Hepatocyte (in vitro differentiated cells): Measurements from ENCODE around the gene AKR1E2. TPM values are rescaled to one million over a fixed set of nuclear protein-coding genes. Genes with fewer than 3 reads are reported as not detected.

ENCODE experiments used
- DNase-seq: peaks from one replicate; pipeline ENCODE4 v3.0.0-alpha.2; 2016; ENCODE audit warnings: low spot score
- H2AFZ ChIP-seq: fragments of 200-600 bp; sonication (generic); 2 replicates; pipeline ENCODE4 v1.6.0; 2016; ENCODE audit warnings: antibody characterized with exemption, mild to moderate bottlenecking
- H3K27ac ChIP-seq: fragments of 200-600 bp; sonication (generic); 2 replicates; pipeline ENCODE4 v1.5.1; 2016; ENCODE audit warnings: mild to moderate bottlenecking
- H3K27me3 ChIP-seq: fragments of 200-600 bp; sonication (generic); 2 replicates; pipeline ENCODE4 v1.6.1; 2016
- H3K36me3 ChIP-seq: fragments of 200-600 bp; sonication (generic); replicated peaks from 2 replicates; pipeline ENCODE4 v1.5.1; 2016; ENCODE audit warnings: low read depth; ENCODE audit not compliant: insufficient read depth
- H3K4me1 ChIP-seq: fragments of 200-600 bp; sonication (generic); 2 replicates; pipeline ENCODE4 v1.5.1; 2016; ENCODE audit warnings: mild to moderate bottlenecking, moderate library complexity; ENCODE audit not compliant: insufficient read depth
- H3K4me2 ChIP-seq: fragments of 200-600 bp; sonication (generic); 2 replicates; pipeline ENCODE4 v1.6.0; 2016
- H3K4me3 ChIP-seq: fragments of 200-600 bp; sonication (generic); 2 replicates; pipeline ENCODE4 v1.5.1; 2016; ENCODE audit warnings: mild to moderate bottlenecking
- H3K79me2 ChIP-seq: fragments of 200-600 bp; sonication (generic); 2 replicates; pipeline ENCODE4 v1.6.0; 2017; ENCODE audit warnings: mild to moderate bottlenecking
- H3K9me2 ChIP-seq: fragments of 200-600 bp; sonication (generic); replicated peaks from 2 replicates; pipeline ENCODE4 v1.6.0; 2017; ENCODE audit warnings: mild to moderate bottlenecking; ENCODE audit not compliant: insufficient read depth
- H3K9me3 ChIP-seq: fragments of 200-600 bp; sonication (generic); 2 replicates; pipeline ENCODE4 v1.5.1; 2016; ENCODE audit warnings: low read depth, mild to moderate bottlenecking
- H4K20me1 ChIP-seq: fragments of 200-600 bp; sonication (generic); 2 replicates; pipeline ENCODE4 v1.6.0; 2016; ENCODE audit warnings: mild to moderate bottlenecking; ENCODE audit not compliant: insufficient read depth, poor library complexity, severe bottlenecking
- CTCF ChIP-seq: fragments of 200-600 bp; sonication (generic); IDR thresholded peaks from 2 replicates; pipeline ENCODE4 v1.5.1; 2016; ENCODE audit warnings: antibody characterized with exemption, mild to moderate bottlenecking; ENCODE audit not compliant: poor library complexity
- EZH2 ChIP-seq: fragments of 200-600 bp; sonication (generic); IDR thresholded peaks from 2 replicates; pipeline ENCODE4 v1.6.1; 2016; ENCODE audit warnings: antibody characterized with exemption, mild to moderate bottlenecking, borderline replicate concordance
- EZH2phosphoT487 ChIP-seq: fragments of 200-600 bp; sonication (generic); IDR thresholded peaks from one replicate; pipeline ENCODE4 v1.6.1; 2018; ENCODE audit warnings: antibody characterized with exemption, mild to moderate bottlenecking, low read depth, moderate library complexity; ENCODE audit not compliant: unreplicated experiment, severe bottlenecking
- WGBS: methylation state at CpG from one replicate; pipeline ENCODE4 v1.1.6; 2016; ENCODE audit warnings: low lambda C conversion rate; ENCODE audit errors: missing lambda C conversion rate; 5-methylcytosine and 5-hydroxymethylcytosine counted together
- polyA plus RNA-seq: library from polyadenylated mRNA; unstranded; fragments of >200 nt; fragmentation: Nextera tagmentation; extraction: Ambion mirVana; gene quantifications from 2 replicates; pipeline ENCODE4 v1.2.1, GENCODE V29; 2016
- total RNA-seq: library from RNA; depleted of rRNA; stranded (reverse); fragments of >200 nt; gene quantifications from 2 replicates; pipeline ENCODE4 v1.2.3, GENCODE V29; 2014

Gene AKR1E2
- total and polyA plus RNA-seq, 2 experiments from 2014 or later = 1.6 to 4.2 TPM

DNA sequence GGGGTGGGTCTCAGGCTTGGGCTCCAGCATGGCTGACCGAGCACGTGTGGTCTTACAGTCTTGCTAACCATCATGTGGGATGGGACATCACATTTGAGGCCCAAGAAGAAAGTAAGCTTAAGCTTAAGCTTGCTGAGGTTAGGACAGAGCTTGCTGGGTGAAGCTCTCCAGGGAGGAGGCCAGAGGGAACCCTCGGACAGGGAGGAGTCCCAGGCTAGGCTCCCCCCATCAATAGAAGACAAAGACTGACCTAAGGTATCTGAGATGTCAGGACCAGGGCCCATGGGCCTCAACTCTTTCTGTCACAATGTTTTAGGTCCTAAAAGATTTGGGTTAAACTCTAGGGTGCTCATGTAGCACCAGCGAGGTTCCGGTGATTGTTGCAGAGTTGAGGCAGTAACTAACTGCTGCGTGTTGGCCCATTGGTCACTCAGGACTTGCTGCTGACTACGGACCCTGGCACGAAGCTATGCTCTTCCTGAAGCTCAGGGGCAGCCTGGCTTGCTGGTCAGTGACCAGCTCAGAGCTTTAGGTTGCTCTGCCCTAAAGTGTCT lies 10.5 kb downstream of the AKR1E2 start:
- Histone ChIP-seq H2AFZ (no peak overlapping the region), H3K9me3 (no peaks in the 10 kb centered on the region), H4K20me1 (no peaks in the 10 kb centered on the region), H3K36me3 (no peaks in the 10 kb centered on the region), H3K27ac (no peak overlapping the region), H3K4me2 (no peak overlapping the region), H3K4me1 (peaks cover 4% of the 10 kb centered on the region), H3K79me2 (no peaks in the 10 kb centered on the region), H3K9me2 (no peaks in the 10 kb centered on the region), H3K4me3 (no peak overlapping the region), H3K27me3 (no peaks in the 10 kb centered on the region)
- no peak for DNase-seq
- 96% methylated on average over 8 of the region's 8 CpGs for WGBS
- no peak for TF ChIP-seq EZH2
- TF ChIP-seq CTCF = no peak
- no peak for TF ChIP-seq EZH2phosphoT487

- Histone ChIP-seq H3K4me1 (peaks cover 4% of the 10 kb centered on the region), H3K4me2 (no peak overlapping the region), H3K9me3 (no peaks in the 10 kb centered on the region), H3K27me3 (no peaks in the 10 kb centered on the region), H3K79me2 (no peaks in the 10 kb centered on the region), H4K20me1 (no peaks in the 10 kb centered on the region), H3K9me2 (no peaks in the 10 kb centered on the region), H3K4me3 (no peak overlapping the region), H3K36me3 (no peaks in the 10 kb centered on the region), H3K27ac (no peak overlapping the region), H2AFZ (no peak overlapping the region)
- WGBS = 100% methylated on average over 1 of the region's 1 CpG
- no peak for DNase-seq
- TF ChIP-seq EZH2phosphoT487 (no peak), EZH2 (no peak), CTCF (no peak)
Measured at GRCh38 chr10:4837551-4837950, 11.5 kb downstream of the AKR1E2 start.

GRCh38 chr10:4838743-4839142 lies 12.7 kb downstream of the AKR1E2 start:
- Histone ChIP-seq H4K20me1 (no peaks in the 10 kb centered on the region), H3K4me2 (no peak overlapping the region), H3K27me3 (no peaks in the 10 kb centered on the region), H3K27ac (no peak overlapping the region), H3K4me3 (no peak overlapping the region), H3K9me3 (no peaks in the 10 kb centered on the region), H2AFZ (no peak overlapping the region), H3K4me1 (peaks cover 4% of the 10 kb centered on the region), H3K79me2 (no peaks in the 10 kb centered on the region), H3K36me3 (no peaks in the 10 kb centered on the region), H3K9me2 (no peaks in the 10 kb centered on the region)
- WGBS = 44% methylated on average over 3 of the region's 3 CpGs
- DNase-seq = no peak
- no peak for TF ChIP-seq EZH2
- no peak for TF ChIP-seq CTCF

- peaks cover 4% of the 10 kb centered on the region for H3K4me1 ChIP-seq
- WGBS = 78% methylated on average over 4 of the region's 4 CpGs
- H3K9me3 ChIP-seq = no peaks in the 10 kb centered on the region
- H3K27ac ChIP-seq = no peak overlapping the region
- H3K36me3 ChIP-seq = no peaks in the 10 kb centered on the region
- no peak overlapping the region for H2AFZ ChIP-seq
- no peaks in the 10 kb centered on the region for H3K79me2 ChIP-seq
- no peak overlapping the region for H3K4me3 ChIP-seq
- DNase-seq = no peak
- H3K4me2 ChIP-seq = no peak overlapping the region
- no peaks in the 10 kb centered on the region for H3K9me2 ChIP-seq
- no peak for TF ChIP-seq CTCF
- TF ChIP-seq EZH2 = no peak
- TF ChIP-seq EZH2phosphoT487 = no peak
- H4K20me1 ChIP-seq = no peaks in the 10 kb centered on the region
- H3K27me3 ChIP-seq = no peaks in the 10 kb centered on the region
Measured at GRCh38 chr10:4839353-4839752, 13.3 kb downstream of the AKR1E2 start.
